Measurements from ENCODE around the gene TM7SF3. TPM values are rescaled to one million over a fixed set of nuclear protein-coding genes. Genes with fewer than 3 reads are reported as not detected.

The TM7SF3 gene
- polyA plus RNA-seq, 1 experiment, result 75.2 TPM

GRCh38 chr12:26979733-26980132, 34.5 kb downstream of the TM7SF3 start:
- H3K36me3 ChIP-seq (ENCODE audit: control insufficient read depth, insufficient read depth, low read length), result no peaks in the 10 kb centered on the region; the same call in 1 of the 2 replicates
- H3K27me3 ChIP-seq (ENCODE audit: control insufficient read depth, insufficient read depth, low read length), result no peaks in the 10 kb centered on the region
- ChIA-PET CTCF (no interaction called here), POLR2A (no interaction called here)
- no peak for DNase-seq (ENCODE audit: low read depth)
- TF ChIP-seq CTCF (IDR thresholded peaks at IDR 0.05; ENCODE audit: insufficient read depth, low read depth, low read length), result no peak
- no peak overlapping the region for H3K4me3 ChIP-seq (ENCODE audit: low read depth, low read length)

GRCh38 chr12:26978801-26979200, 35.4 kb downstream of the TM7SF3 start:
- DNase-seq (ENCODE audit: low read depth), result no peak
- no peak for TF ChIP-seq CTCF (IDR thresholded peaks at IDR 0.05; ENCODE audit: insufficient read depth, low read depth, low read length)
- no peaks in the 10 kb centered on the region for H3K27me3 ChIP-seq (ENCODE audit: control insufficient read depth, insufficient read depth, low read length)
- POLR2A ChIA-PET, result no interaction called here
- H3K4me3 ChIP-seq (ENCODE audit: low read depth, low read length), result no peak overlapping the region
- peaks cover under 1% of the 10 kb centered on the region; the same call in 1 of the 2 replicates for H3K36me3 ChIP-seq (ENCODE audit: control insufficient read depth, insufficient read depth, low read length)
- CTCF ChIA-PET, result no interaction called here

GRCh38 chr12:26976687-26977086, 37.5 kb downstream of the TM7SF3 start:
- POLR2A ChIA-PET, result no interaction called here
- no peaks in the 10 kb centered on the region for H3K27me3 ChIP-seq (ENCODE audit: control insufficient read depth, insufficient read depth, low read length)
- peaks cover 2% of the 10 kb centered on the region; the same call in 1 of the 2 replicates for H3K36me3 ChIP-seq (ENCODE audit: control insufficient read depth, insufficient read depth, low read length)
- no peak overlapping the region for H3K4me3 ChIP-seq (ENCODE audit: low read depth, low read length)
- TF ChIP-seq CTCF (IDR thresholded peaks at IDR 0.05; ENCODE audit: insufficient read depth, low read depth, low read length), result no peak
- CTCF ChIA-PET, result interaction anchor here (1.1 kb wide), 1 partner anchor 91 kb away, joined by 3 read pairs; no protein-coding TSS in a partner anchor
- no peak for DNase-seq (ENCODE audit: low read depth)

DNA sequence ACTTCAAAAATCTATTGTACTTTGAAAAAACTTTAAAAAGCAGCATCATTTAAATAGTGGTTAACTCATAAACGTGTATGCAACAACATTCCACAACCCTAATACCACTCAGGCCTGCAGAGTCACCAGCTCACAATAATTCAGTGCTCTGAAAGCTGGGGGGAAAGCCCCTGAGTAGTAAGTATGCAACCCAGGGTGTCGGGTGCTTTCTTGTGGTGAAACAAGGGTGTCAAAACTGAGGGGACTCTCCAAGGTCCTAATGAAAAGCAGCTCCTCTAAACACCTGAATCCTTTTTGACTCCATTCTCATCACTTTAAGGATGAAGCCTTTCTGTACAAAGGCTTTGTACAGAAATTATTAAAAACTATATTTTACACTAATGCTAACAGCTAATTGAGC, 42.2 kb downstream of the TM7SF3 start:
- CTCF ChIA-PET, result interaction anchor here (1.2 kb wide), 1 partner anchor 42 kb away, joined by 5 read pairs; the partner anchor contains the start of gene TM7SF3
- no peak for DNase-seq (ENCODE audit: low read depth)
- Histone ChIP-seq H3K36me3 (ENCODE audit: control insufficient read depth, insufficient read depth, low read length) (peaks cover 2% of the 10 kb centered on the region; the same call in 1 of the 2 replicates), H3K27me3 (ENCODE audit: control insufficient read depth, insufficient read depth, low read length) (no peaks in the 10 kb centered on the region), H3K4me3 (ENCODE audit: low read depth, low read length) (no peak overlapping the region)
- TF ChIP-seq CTCF (IDR thresholded peaks at IDR 0.05; ENCODE audit: insufficient read depth, low read depth, low read length), result no peak
- POLR2A ChIA-PET, result no interaction called here

- Histone ChIP-seq H3K36me3 (ENCODE audit: control insufficient read depth, insufficient read depth, low read length) (peaks cover 2% of the 10 kb centered on the region; the same call in 1 of the 2 replicates), H3K27me3 (ENCODE audit: control insufficient read depth, insufficient read depth, low read length) (no peaks in the 10 kb centered on the region), H3K4me3 (ENCODE audit: low read depth, low read length) (no peak overlapping the region)
- no peak for TF ChIP-seq CTCF (IDR thresholded peaks at IDR 0.05; ENCODE audit: insufficient read depth, low read depth, low read length)
- ChIA-PET POLR2A (no interaction called here), CTCF (no interaction called here)
- DNase-seq (ENCODE audit: low read depth), result no peak
Measured at GRCh38 chr12:26970136-26970535, 44.0 kb downstream of the TM7SF3 start.

Measured in BJ (cell line).